ENCODE measurements around the gene SH3BGRL3.

The SH3BGRL3 gene

GRCh38 chr1:26289158-26290059 is 9.5 kb downstream of the SH3BGRL3 start:
- no peak for ATAC-seq

GRCh38 chr1:26290122-26290881 is 10.4 kb downstream of the SH3BGRL3 start:
- no peak for ATAC-seq
- TF ChIP-seq TSHZ2 (CRISPR knock-in tag; IDR thresholded peaks at IDR 0.05) (no peak), ZFP30 (CRISPR knock-in tag; IDR thresholded peaks at IDR 0.05) (no peak), ZC3H10 (CRISPR knock-in tag; IDR thresholded peaks at IDR 0.05) (no peak), GLIS3 (CRISPR knock-in tag; IDR thresholded peaks at IDR 0.05) (no peak), ARNTL (CRISPR knock-in tag; IDR thresholded peaks at IDR 0.05; ENCODE audit: borderline replicate concordance, low read depth) (no peak), ESRRG (CRISPR knock-in tag; IDR thresholded peaks at IDR 0.05) (no peak), ZNF70 (CRISPR knock-in tag; IDR thresholded peaks at IDR 0.05) (no peak)

More at GRCh38 chr1:26289158-26290059, 9.5 kb downstream of the SH3BGRL3 start:
- TF ChIP-seq ZC3H10 (CRISPR knock-in tag; IDR thresholded peaks at IDR 0.05), result no peak
- no peak for TF ChIP-seq ZFP30 (CRISPR knock-in tag; IDR thresholded peaks at IDR 0.05)
- no peak for TF ChIP-seq SNAI2 (CRISPR knock-in tag; IDR thresholded peaks at IDR 0.05)
- no peak for TF ChIP-seq PPARA (CRISPR knock-in tag; IDR thresholded peaks at IDR 0.05; ENCODE audit: borderline replicate concordance)
- TF ChIP-seq TCF4 (CRISPR knock-in tag; IDR thresholded peaks at IDR 0.05; ENCODE audit: borderline replicate concordance), result no peak
- no peak for TF ChIP-seq OSR1 (CRISPR knock-in tag; IDR thresholded peaks at IDR 0.05)
- no peak for TF ChIP-seq GLIS3 (CRISPR knock-in tag; IDR thresholded peaks at IDR 0.05)
- no peak for TF ChIP-seq ESRRG (CRISPR knock-in tag; IDR thresholded peaks at IDR 0.05)
- no peak for TF ChIP-seq ISL1 (CRISPR knock-in tag; IDR thresholded peaks at IDR 0.05)
- TF ChIP-seq ZNF8 (CRISPR knock-in tag; IDR thresholded peaks at IDR 0.05), result no peak
- TF ChIP-seq TSHZ2 (CRISPR knock-in tag; IDR thresholded peaks at IDR 0.05), result no peak
- no peak for TF ChIP-seq ARNTL (CRISPR knock-in tag; IDR thresholded peaks at IDR 0.05; ENCODE audit: borderline replicate concordance, low read depth)
- no peak for TF ChIP-seq BACH2 (CRISPR knock-in tag; IDR thresholded peaks at IDR 0.05; ENCODE audit: borderline replicate concordance)
- TF ChIP-seq ZNF565 (CRISPR knock-in tag; conservative IDR thresholded peaks at IDR 0.05; ENCODE audit: low read depth), result no peak
- TF ChIP-seq ZNF70 (CRISPR knock-in tag; IDR thresholded peaks at IDR 0.05), result no peak
- no peak for TF ChIP-seq PATZ1 (CRISPR knock-in tag; IDR thresholded peaks at IDR 0.05; ENCODE audit: borderline replicate concordance)
- TF ChIP-seq ZFP3 (CRISPR knock-in tag; IDR thresholded peaks at IDR 0.05), result no peak
- TF ChIP-seq CSRNP3 (CRISPR knock-in tag; IDR thresholded peaks at IDR 0.05), result no peak
- TF ChIP-seq CSDC2 (CRISPR knock-in tag; IDR thresholded peaks at IDR 0.05), result no peak
- TF ChIP-seq RARB (CRISPR knock-in tag; IDR thresholded peaks at IDR 0.05), result no peak
